ENCODE results near the gene FANCG. TPM values are rescaled to one million over a fixed set of nuclear protein-coding genes. Genes with fewer than 3 reads are reported as not detected.
A peak's percentile ranks its signal among the peaks of the same experiment; 100 is the strongest.

Gene FANCG
- total RNA-seq, 2 donors from 2014 or later: 94.7 to 112 TPM

- Histone ChIP-seq H3K36me3 (ENCODE audit: control insufficient read depth, insufficient read depth, low read length) (peaks cover 34% of the 10 kb centered on the region), H3K9ac (ENCODE audit: extremely low read depth, low read length, poor library complexity, severe bottlenecking) (peak overlapping the region; percentile 78), H3K9me3 (ENCODE audit: control insufficient read depth, low read length) (peaks cover 70% of the 10 kb centered on the region), H3K4me1 (ENCODE audit: control insufficient read depth, insufficient read depth, low read length) (peaks cover 9% of the 10 kb centered on the region), H3K27ac (ENCODE audit: low read depth, low read length) (peak overlapping the region; percentile 51), H3K27me3 (ENCODE audit: control insufficient read depth, insufficient read depth, low read length, poor library complexity, severe bottlenecking) (no peaks in the 10 kb centered on the region), H3K4me3 (ENCODE audit: low read length) (peak overlapping the region; percentile 70)
- Mint-ChIP-seq H3K36me3 (ENCODE audit: low read depth) (peaks cover 58% of the 10 kb centered on the region), H3K27me3 (ENCODE audit: insufficient read depth) (no peaks in the 10 kb centered on the region), H3K4me3 (peak overlapping the region; percentile 32), H3K27ac (peak overlapping the region; percentile 87), H3K4me1 (peaks cover 25% of the 10 kb centered on the region), H3K9me3 (peaks cover 97% of the 10 kb centered on the region)
- TF ChIP-seq CTCF (conservative IDR thresholded peaks at IDR 0.05): no peak
- WGBS, 2 experiments (ENCODE audit: insufficient coverage in 1 of 2, insufficient read length in 1 of 2): 50 to 76% methylated on average over 2 to 3 of the region's 3 CpGs
- no peak for DNase-seq
Measured at GRCh38 chr9:35026671-35027070, 53.1 kb downstream of the FANCG start.

Other genes starting within 250 kb of the FANCG start
- gene PHF24, start 121.7 kb downstream of the FANCG start, total RNA-seq: 1 to 10 TPM; 1.9 to 2.7 TPM
- gene DNAJB5, start 90.2 kb downstream of the FANCG start, total RNA-seq: 10 to 100 TPM; 19.8 to 40.1 TPM
- gene VCP, start 7.3 kb downstream of the FANCG start, total RNA-seq: 100 to 1,000 TPM; 497 to 510 TPM
- 10 to 100 TPM; 29.6 to 34.9 TPM for gene PIGO, start 16.6 kb upstream of the FANCG start, total RNA-seq
- gene STOML2, start 23.2 kb upstream of the FANCG start, total RNA-seq: 100 to 1,000 TPM; 158 to 201 TPM
- gene ATOSB, start 35.9 kb upstream of the FANCG start, total RNA-seq: 10 to 100 TPM; 21.1 to 22.7 TPM
- 10 to 100 TPM; 53.9 to 57.2 TPM for gene UNC13B, start 82.1 kb upstream of the FANCG start, total RNA-seq

All from endodermal cell (in vitro differentiated cells).